ENCODE data around the gene BTNL3. TPM values are rescaled to one million over a fixed set of nuclear protein-coding genes. Genes with fewer than 3 reads are reported as not detected.

BTNL3 gene
- total and polyA plus RNA-seq, 9 donors, result 0.12 to 0.36 TPM; not detected in 7

- intact Hi-C loops (cut with DNase I), result loop anchor here in 1 of 4 donors (10.0 kb wide), 1 partner anchor 265 kb away; no protein-coding TSS in a partner anchor
- Histone ChIP-seq H3K27me3 (no peaks in the 10 kb centered on the region), H3K4me3 (no peak within 1 kb of the TSS), H3K9me3 (no peaks in the 10 kb centered on the region), H3K36me3 (no peaks in the 10 kb centered on the region), H3K27ac (no peak within 1 kb of the TSS), H3K4me1 (ENCODE audit: insufficient read depth) (no peaks in the 10 kb centered on the region)
- WGBS, 3 donors, result 41 to 45% (median 41%) methylated on average over 17 of the region's 17 CpGs
- TF ChIP-seq POLR2A (IDR thresholded peaks at IDR 0.05) (no peak), CTCF (IDR thresholded peaks at IDR 0.05) (no peak), EP300 (IDR thresholded peaks at IDR 0.05) (no peak)
- DNase-seq, result no peak
Measured at GRCh38 chr5:181039931-181040630, 51.4 kb downstream of the BTNL3 start, which contains the start of gene BTNL9. BTNL9 (plus strand) TSS chr5:181040266; CDS start chr5:181045490, 5,224 bp downstream.

GRCh38 chr5:181040631-181040945 lies 51.9 kb downstream of the BTNL3 start:
- WGBS, 3 donors, result 63 to 80% (median 63%) methylated on average over 8 of the region's 8 CpGs
- DNase-seq, result no peak
- Histone ChIP-seq H3K27ac (no peak overlapping the region), H3K36me3 (no peaks in the 10 kb centered on the region), H3K4me3 (no peak overlapping the region), H3K9me3 (no peaks in the 10 kb centered on the region), H3K27me3 (no peaks in the 10 kb centered on the region), H3K4me1 (ENCODE audit: insufficient read depth) (no peaks in the 10 kb centered on the region)
- TF ChIP-seq CTCF (IDR thresholded peaks at IDR 0.05), result no peak
- no peak for TF ChIP-seq EP300 (IDR thresholded peaks at IDR 0.05)
- TF ChIP-seq POLR2A (IDR thresholded peaks at IDR 0.05), result no peak
- intact Hi-C loops (cut with DNase I), result loop anchor here in 1 of 4 donors (10.0 kb wide), 1 partner anchor 266 kb away; no protein-coding TSS in a partner anchor

GRCh38 chr5:181041043-181041442 lies 52.4 kb downstream of the BTNL3 start:
- 13 to 20% (median 14%) methylated on average over 6 of the region's 6 CpGs for WGBS, 3 donors
- Histone ChIP-seq H3K9me3 (no peaks in the 10 kb centered on the region), H3K36me3 (no peaks in the 10 kb centered on the region), H3K27me3 (no peaks in the 10 kb centered on the region), H3K4me1 (ENCODE audit: insufficient read depth) (no peaks in the 10 kb centered on the region), H3K4me3 (no peak overlapping the region), H3K27ac (no peak overlapping the region)
- intact Hi-C loops (cut with DNase I), result loop anchor here in 1 of 4 donors (10.0 kb wide), 1 partner anchor 266 kb away; no protein-coding TSS in a partner anchor
- TF ChIP-seq CTCF (IDR thresholded peaks at IDR 0.05) (no peak), POLR2A (IDR thresholded peaks at IDR 0.05) (no peak), EP300 (IDR thresholded peaks at IDR 0.05) (no peak)
- DNase-seq, result no peak

GRCh38 chr5:181042036-181042713 lies 53.5 kb downstream of the BTNL3 start:
- H3K9me3 ChIP-seq, result no peaks in the 10 kb centered on the region
- H3K4me1 ChIP-seq (ENCODE audit: insufficient read depth), result no peaks in the 10 kb centered on the region
- no peak overlapping the region for H3K4me3 ChIP-seq
- intact Hi-C loops (cut with DNase I), result loop anchor here in 1 of 4 donors (10.0 kb wide), 1 partner anchor 267 kb away; no protein-coding TSS in a partner anchor
- 58 to 74% (median 67%) methylated on average over 15 of the region's 15 CpGs for WGBS, 3 donors
- no peaks in the 10 kb centered on the region for H3K27me3 ChIP-seq
- no peaks in the 10 kb centered on the region for H3K36me3 ChIP-seq
- no peak for DNase-seq
- no peak overlapping the region for H3K27ac ChIP-seq
- no peak for TF ChIP-seq CTCF (IDR thresholded peaks at IDR 0.05)
- no peak for TF ChIP-seq EP300 (IDR thresholded peaks at IDR 0.05)
- no peak for TF ChIP-seq POLR2A (IDR thresholded peaks at IDR 0.05)
